CD4-positive, alpha-beta T cell treated with Interferon gamma for 1 hour (primary cell): Measurements from ENCODE around the gene NECTIN2.
A peak's percentile ranks its signal among the peaks of the same experiment; 100 is the strongest.
"Not testable (repeated sequence)": the region's sequence is repeated elsewhere in the genome, so short reads cannot be mapped to it uniquely, and the experiment has no call there.

Experiments used
- DNase-seq: peaks from one replicate; pipeline ENCODE4 v3.0.0-alpha.2; 2020

The NECTIN2 gene

DNA sequence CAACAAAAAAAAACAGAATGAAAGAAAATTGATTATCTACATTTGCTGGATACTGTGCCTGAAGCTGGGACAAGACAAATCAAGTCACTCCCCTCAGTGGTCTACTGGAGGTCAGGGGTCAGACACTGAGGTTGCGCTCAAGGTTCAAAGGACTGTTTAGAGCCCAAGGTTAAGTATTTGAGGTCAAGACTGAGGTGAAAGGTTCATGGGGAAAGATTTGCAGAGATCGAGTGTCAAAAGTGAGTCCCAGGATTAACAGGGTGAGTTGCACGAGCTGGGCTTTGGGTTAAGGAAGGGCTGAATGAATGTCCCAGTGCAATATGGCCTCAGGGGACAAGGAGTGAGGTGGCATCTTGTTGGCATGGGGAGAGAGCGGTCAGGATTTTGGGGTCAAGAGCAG, 41.6 kb downstream of the NECTIN2 start:
- no peak for DNase-seq

DNA sequence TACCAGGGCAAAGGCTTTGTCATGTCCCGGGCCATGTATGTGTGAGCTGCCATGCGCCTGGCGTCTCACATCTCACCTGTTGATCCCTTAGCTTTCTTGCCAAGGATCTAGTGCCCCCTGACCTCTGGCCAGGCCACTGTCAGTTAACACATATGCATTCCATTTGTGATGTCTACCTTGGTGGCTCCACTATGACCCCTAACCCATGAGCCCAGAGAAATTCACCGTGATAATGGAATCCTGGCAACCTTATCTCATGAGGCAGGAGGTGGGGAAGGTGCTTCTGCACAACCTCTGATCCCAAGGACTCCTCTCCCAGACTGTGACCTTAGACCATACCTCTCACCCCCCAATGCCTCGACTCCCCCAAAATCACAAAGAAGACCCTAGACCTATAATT, 42.2 kb downstream of the NECTIN2 start:
- DNase-seq: not testable (repeated sequence)

DNA sequence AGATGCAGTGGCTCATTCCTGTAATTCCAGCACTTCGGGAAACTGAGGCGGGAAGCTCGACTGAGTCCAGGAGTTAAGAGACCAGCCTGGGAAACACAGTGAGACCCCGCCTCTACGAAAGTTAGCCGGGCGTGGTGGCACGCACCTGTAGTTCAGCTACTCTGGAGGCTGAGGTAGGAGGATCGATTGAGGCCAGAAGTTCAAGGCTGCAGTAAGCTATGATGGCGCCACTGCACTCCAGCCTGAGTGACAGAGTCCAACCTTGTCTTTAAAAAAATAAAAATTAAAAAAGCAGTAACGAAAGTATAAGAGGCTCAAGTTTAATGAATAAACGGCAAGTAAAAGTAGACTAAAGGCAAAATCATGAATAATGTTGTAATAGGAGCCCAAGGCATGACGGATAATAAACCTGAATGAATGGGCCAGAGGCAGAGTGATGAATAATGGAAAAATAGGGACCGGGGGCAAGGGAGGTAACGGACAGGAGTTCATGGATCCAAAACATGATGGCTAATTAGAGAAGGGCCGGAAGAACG, 43.8 kb downstream of the NECTIN2 start:
- no peak for DNase-seq

DNA sequence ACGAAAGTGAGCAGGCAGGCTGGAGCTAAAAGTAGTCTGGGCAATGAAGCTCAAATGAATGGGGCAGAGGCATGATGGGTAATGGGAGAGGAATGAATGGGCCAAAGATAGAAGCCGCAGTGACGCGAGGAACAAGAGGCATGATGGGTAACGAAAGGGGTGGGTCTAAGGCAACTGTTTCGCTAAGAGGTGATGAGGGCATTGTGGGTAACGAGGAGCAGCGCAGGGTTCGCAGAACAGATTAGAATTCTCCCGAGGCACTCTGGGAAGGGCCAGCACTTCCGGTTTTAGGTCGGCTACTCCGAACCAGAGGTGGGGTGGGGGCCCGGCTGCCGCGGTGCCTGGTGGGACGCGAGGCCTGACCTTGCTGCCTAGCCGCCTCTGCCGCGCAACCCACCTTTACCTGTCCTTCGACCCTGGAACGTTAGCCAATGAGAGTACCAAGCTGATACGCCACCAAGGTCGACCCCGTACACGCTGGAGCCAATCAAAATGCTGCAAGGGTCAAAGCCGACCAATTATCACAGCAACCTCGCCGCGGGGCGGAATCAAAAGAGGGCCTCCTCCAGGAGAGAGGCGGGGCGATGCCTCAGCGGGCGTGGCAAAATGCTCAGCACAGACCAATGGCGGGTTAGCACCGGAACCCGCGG, 44.4 kb downstream of the NECTIN2 start:
- DNase-seq: no peak

DNA sequence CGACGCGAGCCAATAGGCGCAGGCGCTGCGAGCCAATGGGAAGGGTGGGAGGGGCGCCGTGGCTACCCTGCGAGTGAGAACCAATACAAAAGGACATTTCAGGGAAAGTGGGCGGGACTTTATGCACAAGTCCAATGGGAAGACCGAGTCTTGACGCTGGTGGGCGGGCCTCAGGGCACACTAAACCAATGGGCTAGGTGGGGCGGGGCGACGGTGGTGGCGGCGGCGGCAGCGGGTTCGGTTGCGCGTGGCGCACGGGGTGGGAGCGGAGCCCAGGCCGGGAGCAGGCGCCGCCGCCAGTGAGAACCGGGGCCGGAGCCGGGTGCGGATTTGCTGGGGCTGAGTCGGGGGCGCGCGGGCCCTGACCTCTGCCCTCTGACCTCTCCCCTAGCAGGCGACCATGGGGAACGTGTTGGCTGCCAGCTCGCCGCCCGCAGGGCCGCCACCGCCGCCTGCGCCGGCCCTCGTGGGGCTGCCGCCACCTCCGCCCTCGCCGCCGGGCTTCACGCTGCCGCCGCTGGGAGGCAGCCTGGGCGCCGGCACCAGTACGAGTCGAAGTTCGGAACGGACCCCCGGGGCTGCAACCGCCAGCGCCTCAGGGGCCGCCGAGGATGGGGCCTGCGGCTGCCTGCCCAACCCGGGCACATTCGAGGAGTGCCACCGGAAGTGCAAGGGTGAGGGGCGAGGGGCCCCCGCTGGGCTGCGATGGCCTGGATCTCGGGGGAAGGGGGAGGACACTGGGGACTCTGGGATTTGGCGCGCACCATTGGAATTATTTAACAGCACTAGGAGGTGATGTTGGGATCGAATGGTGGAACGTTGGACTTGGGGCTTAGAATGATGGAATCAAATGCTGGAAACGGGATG, 45.2 kb downstream of the NECTIN2 start, which contains the start of gene TOMM40:
TSS of gene TOMM40 (plus strand) at position 239 of the 867 bp plus-strand sequence. CDS start at position 401, 162 bp downstream.
- DNase-seq: peak; percentile 100

DNA sequence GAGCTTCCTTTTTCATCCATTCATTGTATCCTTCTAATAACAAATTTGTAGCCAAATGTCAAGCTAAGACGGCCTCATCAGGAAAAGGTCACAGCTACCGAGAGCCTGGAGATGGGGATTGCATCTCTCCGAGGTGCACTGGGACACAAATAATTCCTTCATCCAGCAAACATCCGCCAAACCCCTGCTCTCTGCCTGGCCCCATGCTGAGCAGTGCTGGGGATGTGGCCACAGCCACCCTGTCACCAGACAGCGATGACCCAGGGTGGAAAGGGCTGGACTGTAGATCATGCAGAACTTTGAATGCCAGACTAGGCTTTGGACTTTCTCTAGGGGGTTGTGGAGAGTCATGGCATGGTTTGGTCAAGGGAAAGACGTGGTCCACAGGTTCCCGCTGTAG, 46.8 kb downstream of the NECTIN2 start:
- DNase-seq: no peak

DNA sequence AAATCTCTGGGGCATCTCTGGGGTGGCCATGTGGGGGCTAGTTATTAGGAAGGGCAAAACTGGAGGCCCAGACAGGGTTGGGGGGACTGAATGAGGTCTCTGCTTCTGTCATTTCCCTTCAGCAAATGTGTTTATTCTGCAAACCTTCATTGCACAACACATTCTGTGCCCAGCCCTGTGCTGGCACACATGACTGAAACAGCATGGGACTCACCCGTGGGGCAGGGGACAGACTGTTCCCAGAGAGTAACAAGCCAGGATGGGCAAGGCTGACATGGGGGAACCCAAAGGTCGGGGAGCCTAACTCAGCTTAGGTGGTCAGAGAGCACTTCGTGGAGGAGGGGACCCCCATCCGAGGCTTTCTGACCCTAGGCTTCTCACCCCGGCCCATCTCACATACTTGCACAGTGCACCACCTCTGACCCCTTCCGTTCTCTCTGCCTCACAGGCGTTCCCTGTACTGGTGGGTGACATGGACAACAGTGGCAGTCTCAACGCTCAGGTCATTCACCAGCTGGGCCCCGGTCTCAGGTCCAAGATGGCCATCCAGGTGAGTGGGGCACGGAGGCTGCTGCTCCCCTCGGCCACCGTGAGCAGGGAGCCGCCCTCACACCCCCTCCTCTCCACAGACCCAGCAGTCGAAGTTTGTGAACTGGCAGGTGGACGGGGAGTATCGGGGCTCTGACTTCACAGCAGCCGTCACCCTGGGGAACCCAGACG, 47.4 kb downstream of the NECTIN2 start:
- DNase-seq: no peak

DNA sequence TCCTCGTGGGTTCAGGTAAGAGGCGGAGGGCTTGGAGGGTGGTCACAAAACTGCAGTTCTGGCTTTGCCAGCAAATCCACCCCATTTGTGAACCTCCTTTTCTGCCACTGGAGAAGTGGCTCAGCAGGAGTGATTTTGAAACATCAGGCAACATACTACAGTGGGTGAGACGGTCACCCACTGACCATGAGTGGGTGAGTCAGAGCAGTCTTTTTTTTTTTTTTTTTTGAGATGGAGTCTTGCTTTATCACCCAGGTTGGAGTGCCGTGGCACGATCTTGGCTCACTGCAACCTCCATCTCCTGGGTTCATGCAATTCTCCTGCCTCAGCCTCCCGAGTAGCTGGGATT, 47.9 kb downstream of the NECTIN2 start:
- no peak for DNase-seq

DNA sequence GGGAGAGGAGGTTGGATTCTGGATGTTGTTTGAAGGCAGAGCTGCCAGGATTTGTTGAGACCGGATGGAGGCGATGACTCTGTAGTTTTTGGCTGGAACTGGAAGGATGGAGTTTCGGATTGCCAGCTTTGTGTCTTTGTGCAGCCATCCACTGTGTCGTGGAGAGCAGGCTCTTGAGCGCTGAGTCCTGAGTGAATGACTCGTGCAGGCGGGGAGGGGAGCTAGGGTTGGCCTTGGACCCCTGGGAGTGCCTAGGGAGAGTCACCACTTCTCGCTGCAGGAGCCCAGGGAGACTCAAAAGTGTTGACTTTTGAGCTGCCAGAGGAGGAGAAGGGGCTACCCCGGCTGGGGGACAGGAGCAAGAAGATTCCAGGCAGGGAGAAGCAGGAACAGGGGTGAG, 48.8 kb downstream of the NECTIN2 start:
- no peak for DNase-seq

DNA sequence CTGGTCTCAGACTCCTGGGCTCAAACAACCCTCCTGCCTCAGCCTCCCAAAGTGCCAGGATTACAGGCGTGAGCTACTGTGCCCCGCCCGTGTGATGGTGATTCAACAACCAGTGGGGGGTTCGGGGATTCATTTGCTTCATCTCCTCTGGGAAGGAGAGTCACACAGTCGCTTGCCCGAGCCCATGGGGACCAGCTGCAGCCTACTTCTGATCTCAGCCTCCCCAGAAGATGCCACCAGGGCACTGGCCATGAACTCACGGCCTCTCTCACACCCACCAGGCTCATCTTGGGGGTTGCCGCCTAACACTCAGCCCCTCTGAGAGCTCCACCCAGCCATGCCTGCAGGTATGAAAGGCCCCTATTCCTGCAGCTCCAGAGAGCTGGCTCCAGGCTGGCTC, 51.7 kb downstream of the NECTIN2 start:
- DNase-seq: no peak

DNA sequence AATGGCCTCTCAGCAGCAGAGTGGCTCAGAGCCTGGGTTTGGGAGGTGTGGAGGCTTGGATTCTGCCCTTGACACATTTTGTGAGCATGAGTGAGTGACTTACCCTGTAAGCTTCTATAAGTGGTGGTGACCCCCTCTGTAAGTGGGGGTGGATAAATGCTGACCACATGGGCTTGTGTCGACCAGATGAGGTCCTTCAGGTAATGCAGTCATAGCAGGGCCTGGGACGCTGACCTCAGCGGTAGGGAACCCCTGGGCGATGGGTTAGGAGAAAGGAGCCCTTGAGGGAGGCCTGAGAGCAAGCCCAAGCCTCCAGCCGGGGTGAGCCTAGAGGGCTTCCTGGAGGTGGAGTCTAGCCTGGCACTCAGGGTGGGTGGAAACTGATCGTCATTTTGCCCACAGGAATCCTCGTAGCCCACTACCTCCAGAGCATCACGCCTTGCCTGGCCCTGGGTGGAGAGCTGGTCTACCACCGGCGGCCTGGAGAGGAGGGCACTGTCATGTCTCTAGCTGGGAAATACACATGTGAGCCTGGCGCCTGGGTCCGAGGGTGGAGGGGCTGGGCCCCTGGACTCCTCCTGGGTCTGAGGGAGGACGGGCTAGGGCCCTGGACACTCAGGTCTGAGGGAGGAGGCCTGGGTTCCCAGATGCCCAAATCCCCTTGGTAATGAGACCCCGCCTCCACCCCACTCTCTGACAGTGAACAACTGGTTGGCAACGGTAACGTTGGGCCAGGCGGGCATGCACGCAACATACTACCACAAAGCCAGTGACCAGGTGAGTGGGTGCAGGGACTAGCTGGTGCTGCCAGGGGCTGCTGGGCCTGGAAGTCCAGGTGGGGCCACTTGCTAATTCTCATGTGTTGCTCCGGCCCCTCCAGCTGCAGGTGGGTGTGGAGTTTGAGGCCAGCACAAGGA, 54.5 kb downstream of the NECTIN2 start:
- no peak for DNase-seq

DNA sequence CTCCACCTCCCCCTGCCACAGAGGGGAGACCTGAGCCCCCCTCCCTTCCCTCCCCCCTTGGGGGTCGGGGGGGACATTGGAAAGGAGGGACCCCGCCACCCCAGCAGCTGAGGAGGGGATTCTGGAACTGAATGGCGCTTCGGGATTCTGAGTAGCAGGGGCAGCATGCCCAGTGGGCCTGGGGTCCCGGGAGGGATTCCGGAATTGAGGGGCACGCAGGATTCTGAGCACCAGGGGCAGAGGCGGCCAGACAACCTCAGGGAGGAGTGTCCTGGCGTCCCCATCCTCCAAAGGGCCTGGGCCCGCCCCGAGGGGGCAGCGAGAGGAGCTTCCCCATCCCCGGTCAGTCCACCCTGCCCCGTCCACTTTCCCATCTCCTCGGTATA, 57.1 kb downstream of the NECTIN2 start:
- DNase-seq: no peak

DNA sequence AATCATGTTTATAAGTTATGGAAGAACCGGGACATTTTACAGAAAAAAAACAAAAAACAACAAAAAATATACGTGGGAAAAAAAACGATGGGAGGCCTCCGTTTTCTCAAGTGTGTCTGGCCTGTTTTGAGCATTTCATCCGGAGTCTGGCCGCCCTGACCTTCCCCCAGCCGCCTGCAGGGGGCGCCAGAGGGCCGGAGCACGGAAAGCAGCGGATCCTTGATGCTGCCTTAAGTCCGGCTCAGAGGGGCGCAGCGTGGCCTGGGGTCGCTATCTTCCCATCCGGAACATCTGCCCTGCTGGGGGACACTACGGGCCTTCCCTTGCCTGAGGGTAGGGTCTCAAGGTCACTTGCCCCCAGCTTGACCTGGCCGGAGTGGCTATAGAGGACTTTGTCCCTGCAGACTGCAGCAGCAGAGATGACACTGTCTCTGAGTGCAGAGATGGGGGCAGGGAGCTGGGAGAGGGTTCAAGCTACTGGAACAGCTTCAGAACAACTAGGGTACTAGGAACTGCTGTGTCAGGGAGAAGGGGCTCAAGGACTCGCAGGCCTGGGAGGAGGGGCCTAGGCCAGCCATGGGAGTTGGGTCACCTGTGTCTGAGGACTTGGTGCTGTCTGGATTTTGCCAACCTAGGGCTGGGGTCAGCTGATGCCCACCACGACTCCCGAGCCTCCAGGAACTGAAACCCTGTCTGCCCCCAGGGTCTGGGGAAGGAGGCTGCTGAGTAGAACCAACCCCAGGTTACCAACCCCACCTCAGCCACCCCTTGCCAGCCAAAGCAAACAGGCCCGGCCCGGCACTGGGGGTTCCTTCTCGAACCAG, 57.7 kb downstream of the NECTIN2 start:
- peak; percentile 50 for DNase-seq

DNA sequence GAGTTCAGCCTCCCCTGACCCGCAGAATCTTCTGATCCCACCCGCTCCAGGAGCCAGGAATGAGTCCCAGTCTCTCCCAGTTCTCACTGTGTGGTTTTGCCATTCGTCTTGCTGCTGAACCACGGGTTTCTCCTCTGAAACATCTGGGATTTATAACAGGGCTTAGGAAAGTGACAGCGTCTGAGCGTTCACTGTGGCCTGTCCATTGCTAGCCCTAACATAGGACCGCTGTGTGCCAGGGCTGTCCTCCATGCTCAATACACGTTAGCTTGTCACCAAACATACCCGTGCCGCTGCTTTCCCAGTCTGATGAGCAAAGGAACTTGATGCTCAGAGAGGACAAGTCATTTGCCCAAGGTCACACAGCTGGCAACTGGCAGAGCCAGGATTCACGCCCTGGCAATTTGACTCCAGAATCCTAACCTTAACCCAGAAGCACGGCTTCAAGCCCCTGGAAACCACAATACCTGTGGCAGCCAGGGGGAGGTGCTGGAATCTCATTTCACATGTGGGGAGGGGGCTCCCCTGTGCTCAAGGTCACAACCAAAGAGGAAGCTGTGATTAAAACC, 58.4 kb downstream of the NECTIN2 start:
- no peak for DNase-seq

DNA sequence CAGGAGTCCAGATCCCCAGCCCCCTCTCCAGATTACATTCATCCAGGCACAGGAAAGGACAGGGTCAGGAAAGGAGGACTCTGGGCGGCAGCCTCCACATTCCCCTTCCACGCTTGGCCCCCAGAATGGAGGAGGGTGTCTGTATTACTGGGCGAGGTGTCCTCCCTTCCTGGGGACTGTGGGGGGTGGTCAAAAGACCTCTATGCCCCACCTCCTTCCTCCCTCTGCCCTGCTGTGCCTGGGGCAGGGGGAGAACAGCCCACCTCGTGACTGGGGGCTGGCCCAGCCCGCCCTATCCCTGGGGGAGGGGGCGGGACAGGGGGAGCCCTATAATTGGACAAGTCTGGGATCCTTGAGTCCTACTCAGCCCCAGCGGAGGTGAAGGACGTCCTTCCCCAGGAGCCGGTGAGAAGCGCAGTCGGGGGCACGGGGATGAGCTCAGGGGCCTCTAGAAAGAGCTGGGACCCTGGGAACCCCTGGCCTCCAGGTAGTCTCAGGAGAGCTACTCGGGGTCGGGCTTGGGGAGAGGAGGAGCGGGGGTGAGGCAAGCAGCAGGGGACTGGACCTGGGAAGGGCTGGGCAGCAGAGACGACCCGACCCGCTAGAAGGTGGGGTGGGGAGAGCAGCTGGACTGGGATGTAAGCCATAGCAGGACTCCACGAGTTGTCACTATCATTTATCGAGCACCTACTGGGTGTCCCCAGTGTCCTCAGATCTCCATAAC, 59.5 kb downstream of the NECTIN2 start, which contains the start of gene APOE:
TSS of gene APOE (plus strand) at position 360 of the 724 bp plus-strand sequence. CDS start 829 bp downstream, outside the sequence.
- no peak for DNase-seq

DNA sequence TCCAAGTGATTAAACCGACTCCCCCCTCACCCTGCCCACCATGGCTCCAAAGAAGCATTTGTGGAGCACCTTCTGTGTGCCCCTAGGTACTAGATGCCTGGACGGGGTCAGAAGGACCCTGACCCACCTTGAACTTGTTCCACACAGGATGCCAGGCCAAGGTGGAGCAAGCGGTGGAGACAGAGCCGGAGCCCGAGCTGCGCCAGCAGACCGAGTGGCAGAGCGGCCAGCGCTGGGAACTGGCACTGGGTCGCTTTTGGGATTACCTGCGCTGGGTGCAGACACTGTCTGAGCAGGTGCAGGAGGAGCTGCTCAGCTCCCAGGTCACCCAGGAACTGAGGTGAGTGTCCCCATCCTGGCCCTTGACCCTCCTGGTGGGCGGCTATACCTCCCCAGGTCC, 61.5 kb downstream of the NECTIN2 start:
- DNase-seq: no peak

DNA sequence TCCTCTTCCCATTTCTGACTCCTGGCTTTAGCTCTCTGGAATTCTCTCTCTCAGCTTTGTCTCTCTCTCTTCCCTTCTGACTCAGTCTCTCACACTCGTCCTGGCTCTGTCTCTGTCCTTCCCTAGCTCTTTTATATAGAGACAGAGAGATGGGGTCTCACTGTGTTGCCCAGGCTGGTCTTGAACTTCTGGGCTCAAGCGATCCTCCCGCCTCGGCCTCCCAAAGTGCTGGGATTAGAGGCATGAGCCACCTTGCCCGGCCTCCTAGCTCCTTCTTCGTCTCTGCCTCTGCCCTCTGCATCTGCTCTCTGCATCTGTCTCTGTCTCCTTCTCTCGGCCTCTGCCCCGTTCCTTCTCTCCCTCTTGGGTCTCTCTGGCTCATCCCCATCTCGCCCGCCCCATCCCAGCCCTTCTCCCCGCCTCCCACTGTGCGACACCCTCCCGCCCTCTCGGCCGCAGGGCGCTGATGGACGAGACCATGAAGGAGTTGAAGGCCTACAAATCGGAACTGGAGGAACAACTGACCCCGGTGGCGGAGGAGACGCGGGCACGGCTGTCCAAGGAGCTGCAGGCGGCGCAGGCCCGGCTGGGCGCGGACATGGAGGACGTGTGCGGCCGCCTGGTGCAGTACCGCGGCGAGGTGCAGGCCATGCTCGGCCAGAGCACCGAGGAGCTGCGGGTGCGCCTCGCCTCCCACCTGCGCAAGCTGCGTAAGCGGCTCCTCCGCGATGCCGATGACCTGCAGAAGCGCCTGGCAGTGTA, 62.2 kb downstream of the NECTIN2 start:
- DNase-seq: no peak

DNA sequence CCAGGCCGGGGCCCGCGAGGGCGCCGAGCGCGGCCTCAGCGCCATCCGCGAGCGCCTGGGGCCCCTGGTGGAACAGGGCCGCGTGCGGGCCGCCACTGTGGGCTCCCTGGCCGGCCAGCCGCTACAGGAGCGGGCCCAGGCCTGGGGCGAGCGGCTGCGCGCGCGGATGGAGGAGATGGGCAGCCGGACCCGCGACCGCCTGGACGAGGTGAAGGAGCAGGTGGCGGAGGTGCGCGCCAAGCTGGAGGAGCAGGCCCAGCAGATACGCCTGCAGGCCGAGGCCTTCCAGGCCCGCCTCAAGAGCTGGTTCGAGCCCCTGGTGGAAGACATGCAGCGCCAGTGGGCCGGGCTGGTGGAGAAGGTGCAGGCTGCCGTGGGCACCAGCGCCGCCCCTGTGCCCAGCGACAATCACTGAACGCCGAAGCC, 62.8 kb downstream of the NECTIN2 start:
- no peak for DNase-seq

DNA sequence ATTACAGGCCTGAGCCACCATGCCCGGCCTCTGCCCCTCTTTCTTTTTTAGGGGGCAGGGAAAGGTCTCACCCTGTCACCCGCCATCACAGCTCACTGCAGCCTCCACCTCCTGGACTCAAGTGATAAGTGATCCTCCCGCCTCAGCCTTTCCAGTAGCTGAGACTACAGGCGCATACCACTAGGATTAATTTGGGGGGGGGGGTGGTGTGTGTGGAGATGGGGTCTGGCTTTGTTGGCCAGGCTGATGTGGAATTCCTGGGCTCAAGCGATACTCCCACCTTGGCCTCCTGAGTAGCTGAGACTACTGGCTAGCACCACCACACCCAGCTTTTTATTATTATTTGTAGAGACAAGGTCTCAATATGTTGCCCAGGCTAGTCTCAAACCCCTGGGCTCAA, 63.7 kb downstream of the NECTIN2 start:
- no peak for DNase-seq
